ENCODE results near the gene OAF.
"Not testable (repeated sequence)": the region's sequence is repeated elsewhere in the genome, so short reads cannot be mapped to it uniquely, and the experiment has no call there.

OAF gene

DNA sequence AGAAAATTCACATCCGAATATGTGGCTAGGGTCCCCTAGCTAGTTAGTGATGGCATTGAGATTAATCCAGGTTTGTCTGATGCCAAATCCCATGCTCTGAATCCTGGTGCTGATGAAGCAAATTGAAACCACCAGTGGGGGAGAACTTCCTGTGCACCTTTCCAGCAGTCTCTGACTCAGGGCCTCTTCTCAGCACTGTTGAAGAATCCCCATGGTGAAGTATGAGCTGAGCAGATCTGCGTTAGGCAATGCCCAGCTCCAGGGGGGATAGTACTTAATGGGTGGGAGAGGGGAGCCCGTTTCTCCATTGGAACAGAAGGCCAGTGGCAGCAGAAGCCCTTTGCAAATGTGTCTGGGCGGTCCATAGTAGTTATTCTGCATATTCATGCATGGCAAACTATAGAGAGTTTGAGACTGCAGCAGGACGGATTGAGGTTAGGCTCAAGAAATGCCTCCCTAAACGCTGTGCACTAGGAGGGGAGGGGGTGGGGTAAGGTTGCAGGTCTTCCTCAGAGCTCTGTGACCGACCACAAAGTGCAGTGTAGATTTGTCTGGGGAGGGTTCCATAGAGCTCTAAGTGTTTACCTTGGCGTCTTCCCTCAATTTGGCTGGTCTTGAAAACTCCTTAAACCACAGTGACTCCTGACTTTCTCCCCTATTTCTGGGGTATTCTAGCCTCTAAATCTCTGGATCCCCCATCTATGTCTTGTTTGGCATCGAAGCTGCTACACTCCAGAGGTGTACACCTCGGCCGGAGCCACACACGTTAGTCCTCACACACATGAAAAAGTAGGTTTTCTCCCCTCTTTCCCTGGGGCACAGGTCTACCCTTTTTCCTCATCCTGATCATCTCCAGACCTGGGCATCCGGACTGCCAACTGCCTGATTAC lies 33.9 kb downstream of the OAF start:
- TF ChIP-seq, protein P1, sequence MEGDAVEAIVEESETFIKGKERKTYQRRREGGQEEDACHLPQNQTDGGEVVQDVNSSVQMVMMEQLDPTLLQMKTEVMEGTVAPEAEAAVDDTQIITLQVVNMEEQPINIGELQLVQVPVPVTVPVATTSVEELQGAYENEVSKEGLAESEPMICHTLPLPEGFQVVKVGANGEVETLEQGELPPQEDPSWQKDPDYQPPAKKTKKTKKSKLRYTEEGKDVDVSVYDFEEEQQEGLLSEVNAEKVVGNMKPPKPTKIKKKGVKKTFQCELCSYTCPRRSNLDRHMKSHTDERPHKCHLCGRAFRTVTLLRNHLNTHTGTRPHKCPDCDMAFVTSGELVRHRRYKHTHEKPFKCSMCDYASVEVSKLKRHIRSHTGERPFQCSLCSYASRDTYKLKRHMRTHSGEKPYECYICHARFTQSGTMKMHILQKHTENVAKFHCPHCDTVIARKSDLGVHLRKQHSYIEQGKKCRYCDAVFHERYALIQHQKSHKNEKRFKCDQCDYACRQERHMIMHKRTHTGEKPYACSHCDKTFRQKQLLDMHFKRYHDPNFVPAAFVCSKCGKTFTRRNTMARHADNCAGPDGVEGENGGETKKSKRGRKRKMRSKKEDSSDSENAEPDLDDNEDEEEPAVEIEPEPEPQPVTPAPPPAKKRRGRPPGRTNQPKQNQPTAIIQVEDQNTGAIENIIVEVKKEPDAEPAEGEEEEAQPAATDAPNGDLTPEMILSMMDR (conservative IDR thresholded peaks at IDR 0.05; ENCODE audit: low read length), result no peak
- DNase-seq (ENCODE audit: low read depth), result peak; percentile 7
- no peak overlapping the region for H3K4me3 ChIP-seq (ENCODE audit: low read length)

DNA sequence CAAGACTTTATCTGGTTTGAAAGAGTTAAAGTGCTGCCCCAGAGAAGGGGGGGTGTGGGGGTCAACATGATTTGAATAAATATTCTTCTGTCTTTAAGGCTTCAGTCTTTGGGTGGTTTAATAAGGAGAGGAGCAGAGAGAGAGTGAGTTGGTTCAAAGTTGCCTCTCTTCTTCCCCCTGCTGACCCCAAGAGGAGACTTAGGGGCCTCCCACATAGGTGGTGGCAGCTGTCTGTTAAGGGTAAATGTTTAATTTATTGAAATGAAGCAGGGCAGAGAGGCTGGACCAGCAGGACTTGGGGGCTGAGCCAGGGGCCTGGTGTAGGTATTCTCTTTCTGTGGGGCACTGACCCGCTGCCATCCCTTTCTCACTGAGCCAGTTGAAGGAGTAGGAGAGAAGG lies 34.6 kb downstream of the OAF start:
- DNase-seq (ENCODE audit: low read depth), result no peak
- H3K4me3 ChIP-seq (ENCODE audit: low read length), result no peak overlapping the region

DNA sequence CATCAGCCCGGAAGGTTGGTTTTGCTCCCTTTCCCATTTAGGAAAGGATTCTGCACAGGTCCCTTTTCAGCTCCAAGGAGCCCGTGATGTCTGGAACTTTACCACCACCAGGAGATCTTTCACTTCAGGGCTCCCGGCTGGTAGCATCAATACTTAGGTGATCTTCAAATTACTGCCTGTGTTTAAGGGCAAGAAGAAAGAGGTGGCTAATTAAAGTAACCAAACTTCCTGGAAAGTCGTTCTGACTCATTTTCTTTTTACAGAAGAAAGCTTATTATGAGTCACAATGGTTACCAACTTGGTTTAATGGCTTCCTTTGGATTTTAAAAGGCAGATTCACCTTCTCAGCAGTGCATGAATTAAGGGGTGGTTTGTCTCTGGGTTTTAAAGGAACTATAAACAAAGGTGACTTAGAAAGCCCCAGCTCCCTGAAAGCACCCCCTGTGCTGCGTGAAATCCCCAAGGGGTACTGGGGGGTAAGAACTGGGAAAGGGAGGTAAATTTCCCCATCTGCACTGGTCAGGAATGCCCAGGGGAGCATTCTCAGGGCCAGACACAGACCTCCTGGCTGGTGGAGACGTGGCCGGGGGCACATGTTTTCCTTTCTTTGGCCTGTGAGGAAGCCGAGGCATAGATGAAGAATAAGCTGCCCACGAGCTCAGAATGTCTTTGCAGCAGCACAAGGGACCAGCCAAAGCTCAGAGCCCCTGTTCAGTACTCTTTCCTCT lies 37.9 kb downstream of the OAF start:
- peak; percentile 25 for DNase-seq (ENCODE audit: low read depth)
- H3K4me3 ChIP-seq (ENCODE audit: low read length), result no peak overlapping the region
- TF ChIP-seq, protein P1 (conservative IDR thresholded peaks at IDR 0.05; ENCODE audit: low read length), result no peak

More for the DNA sequence above, 34.6 kb downstream of the OAF start:
- TF ChIP-seq, protein P1 (conservative IDR thresholded peaks at IDR 0.05; ENCODE audit: low read length), result no peak

DNA sequence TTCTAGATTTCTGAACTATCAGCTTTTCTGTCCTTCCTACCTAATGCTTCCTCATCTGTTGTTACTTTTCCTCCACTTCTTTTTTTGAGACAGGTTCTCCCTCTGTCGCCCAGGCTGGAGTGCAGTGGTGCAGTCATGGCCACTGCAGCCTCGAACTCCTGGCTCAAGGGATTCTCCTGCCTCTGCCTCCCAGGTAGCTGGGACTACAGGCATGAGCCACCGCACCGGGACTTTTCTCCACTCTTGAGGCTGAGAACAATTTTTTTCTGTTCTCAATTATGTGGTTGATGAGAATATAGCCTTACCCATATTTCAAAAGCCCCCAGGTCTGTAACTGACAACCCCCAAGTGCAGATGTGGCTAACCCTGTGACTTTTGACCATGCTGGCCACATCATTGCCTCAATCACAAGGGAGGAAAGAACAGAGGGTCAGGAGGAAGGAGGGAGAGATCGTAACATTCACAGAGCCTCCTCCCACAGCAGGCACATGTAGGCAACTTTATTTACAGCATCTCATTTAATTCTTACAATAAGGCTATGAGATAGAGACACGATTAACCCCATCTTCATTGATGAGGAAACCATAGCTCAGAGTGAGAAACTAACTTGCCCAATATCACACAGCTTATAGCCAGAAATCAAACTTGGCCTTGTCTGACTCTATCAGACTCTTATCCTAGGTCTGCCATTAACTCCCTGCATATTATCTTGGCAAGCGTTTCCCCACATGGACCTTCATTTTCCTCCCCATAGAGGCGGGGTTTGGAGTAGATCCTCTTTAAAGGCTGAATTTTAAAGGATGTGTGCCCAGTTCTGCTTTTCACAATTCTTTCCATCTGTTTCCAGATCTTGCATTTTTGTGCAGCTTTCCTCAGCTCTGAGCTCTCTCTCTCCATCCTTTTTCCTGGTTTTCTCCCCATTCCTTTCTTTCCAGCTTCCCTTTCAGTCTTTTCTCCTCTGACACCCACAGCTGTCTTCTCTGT lies 38.7 kb downstream of the OAF start:
- no peak overlapping the region for H3K4me3 ChIP-seq (ENCODE audit: low read length)
- TF ChIP-seq, protein P1 (conservative IDR thresholded peaks at IDR 0.05; ENCODE audit: low read length), result no peak
- DNase-seq (ENCODE audit: low read depth), result no peak

DNA sequence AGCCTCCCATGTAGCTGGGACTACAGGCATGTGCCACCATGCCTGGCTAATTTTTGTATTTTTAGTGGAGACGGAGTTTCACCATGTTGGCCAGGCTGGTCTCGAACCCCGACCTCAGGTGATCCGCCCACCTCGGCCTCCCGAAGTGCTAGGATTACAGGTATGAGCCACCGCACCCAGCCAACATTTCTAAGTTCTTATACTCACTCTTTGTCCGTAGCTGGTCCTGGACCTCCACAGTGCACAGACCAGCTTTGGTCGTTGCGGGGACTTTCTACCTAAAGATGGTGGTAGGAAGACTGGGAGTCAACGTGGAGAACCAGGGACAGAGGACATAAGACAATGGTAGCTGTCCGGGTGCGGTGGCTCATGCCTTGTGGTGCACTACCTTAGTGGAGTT lies 42.5 kb downstream of the OAF start:
- DNase-seq (ENCODE audit: low read depth); H3K4me3 ChIP-seq (ENCODE audit: low read length): not testable (repeated sequence)

DNA sequence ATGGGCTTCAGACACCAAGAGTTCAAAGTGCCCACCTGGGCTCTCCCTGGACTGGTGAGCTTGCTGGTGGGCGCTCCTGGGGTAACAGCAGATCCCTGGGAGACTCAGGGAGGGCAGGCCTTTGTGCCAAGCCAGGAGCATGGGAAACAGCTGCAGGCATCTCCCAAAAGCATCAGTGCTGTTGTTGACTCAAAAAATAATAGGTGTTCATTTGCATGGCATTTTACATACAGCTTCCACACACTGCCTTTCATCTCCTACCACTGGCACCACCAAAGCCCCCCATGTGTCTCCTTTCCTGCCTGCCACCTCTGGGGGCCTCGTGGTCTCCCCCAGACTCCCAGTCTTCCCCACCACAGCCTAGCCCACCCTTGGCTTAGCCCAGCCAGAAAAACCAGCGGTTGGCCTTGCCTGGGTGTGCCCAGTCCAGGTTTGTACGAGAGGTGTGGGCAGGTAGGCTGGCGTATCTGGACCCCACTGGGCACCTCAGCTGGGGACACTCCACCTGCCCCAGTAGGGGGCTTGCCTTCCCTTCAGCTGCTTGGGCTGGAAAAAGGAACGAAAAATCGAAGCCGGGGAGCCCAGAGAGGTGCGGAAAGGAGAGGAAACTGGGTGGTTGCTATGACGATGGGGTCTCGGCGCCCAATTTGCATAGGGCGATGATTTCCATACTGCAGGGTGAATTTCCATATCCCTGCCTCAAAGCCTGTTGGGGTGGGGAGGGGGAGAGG lies 44.1 kb downstream of the OAF start:
- no peak overlapping the region for H3K4me3 ChIP-seq (ENCODE audit: low read length)
- no peak for DNase-seq (ENCODE audit: low read depth)
- TF ChIP-seq, protein P1 (conservative IDR thresholded peaks at IDR 0.05; ENCODE audit: low read length), result no peak

Measured in AG10803 (cell line).